WERI-Rb-1 (cell line): ENCODE measurements around the gene RNF175.
"Not testable (repeated sequence)": the region's sequence is repeated elsewhere in the genome, so short reads cannot be mapped to it uniquely, and the experiment has no call there.

Experiments
- DNase-seq: peaks from one replicate; pipeline ENCODE4 v3.0.0-alpha.2; 2020
- H3K27ac ChIP-seq: fragments of 250-450 bp; sonication (Bioruptor Pico); 2 replicates; pipeline ENCODE4 v1.5.1; 2020; ENCODE audit warnings: mild to moderate bottlenecking, moderate library complexity
- H3K27me3 ChIP-seq: fragments of 250-450 bp; sonication (Bioruptor Pico); 2 replicates; pipeline ENCODE4 v1.5.1; 2021; ENCODE audit warnings: mild to moderate bottlenecking, low read depth, moderate library complexity; ENCODE audit not compliant: insufficient read depth, severe bottlenecking
- H3K36me3 ChIP-seq: fragments of 250-450 bp; sonication (Bioruptor Pico); 2 replicates; pipeline ENCODE4 v1.5.1; 2020; ENCODE audit warnings: mild to moderate bottlenecking, moderate library complexity
- H3K4me3 ChIP-seq: 2 replicates; pipeline ENCODE4 v1.5.1; 2011; ENCODE audit warnings: low read depth, mild to moderate bottlenecking, control low read depth, low read length
- H3K9me3 ChIP-seq: fragments of 250-450 bp; sonication (Bioruptor Pico); 2 replicates; pipeline ENCODE4 v1.5.1; 2021; ENCODE audit warnings: mild to moderate bottlenecking, moderate library complexity; ENCODE audit not compliant: severe bottlenecking
- CTCF ChIP-seq: IDR thresholded peaks from 2 replicates; pipeline ENCODE4 v1.5.1; 2011; ENCODE audit warnings: low read depth, mild to moderate bottlenecking, control low read depth, inconsistent platforms, low read length

Gene RNF175

GRCh38 chr4:153669838-153670237 lies 90.0 kb downstream of the RNF175 start:
- no peak for TF ChIP-seq CTCF
- H3K4me3 ChIP-seq: no peak overlapping the region
- H3K36me3 ChIP-seq: no peaks in the 10 kb centered on the region
- no peak overlapping the region for H3K27ac ChIP-seq
- peaks cover 10% of the 10 kb centered on the region for H3K27me3 ChIP-seq
- H3K9me3 ChIP-seq: peaks cover 12% of the 10 kb centered on the region
- no peak for DNase-seq

- Histone ChIP-seq H3K4me3 (no peak overlapping the region), H3K27ac (no peak overlapping the region), H3K9me3 (peaks cover 5% of the 10 kb centered on the region), H3K36me3 (no peaks in the 10 kb centered on the region), H3K27me3 (peaks cover 6% of the 10 kb centered on the region)
- TF ChIP-seq CTCF: no peak
- no peak for DNase-seq
Measured at GRCh38 chr4:153668647-153669046, 91.2 kb downstream of the RNF175 start.

GRCh38 chr4:153666505-153666904 lies 93.3 kb downstream of the RNF175 start:
- not testable (repeated sequence) for H3K27ac ChIP-seq

GRCh38 chr4:153663667-153664066 lies 96.2 kb downstream of the RNF175 start:
- no peak for TF ChIP-seq CTCF
- no peaks in the 10 kb centered on the region for H3K9me3 ChIP-seq
- no peak overlapping the region for H3K27ac ChIP-seq
- H3K27me3 ChIP-seq: peaks cover 8% of the 10 kb centered on the region
- H3K36me3 ChIP-seq: no peaks in the 10 kb centered on the region
- no peak overlapping the region for H3K4me3 ChIP-seq
- DNase-seq: no peak

More at GRCh38 chr4:153666505-153666904, 93.3 kb downstream of the RNF175 start:
- H3K27me3 ChIP-seq, H3K9me3 ChIP-seq, DNase-seq, H3K4me3 ChIP-seq, H3K36me3 ChIP-seq: not testable (repeated sequence)

GRCh38 chr4:153661908-153662307 lies 97.9 kb downstream of the RNF175 start:
- Histone ChIP-seq H3K9me3 (no peaks in the 10 kb centered on the region), H3K4me3 (no peak overlapping the region), H3K27me3 (peaks cover 2% of the 10 kb centered on the region), H3K36me3 (no peaks in the 10 kb centered on the region), H3K27ac (no peak overlapping the region)
- no peak for DNase-seq
- TF ChIP-seq CTCF: no peak

GRCh38 chr4:153661215-153661822 lies 98.5 kb downstream of the RNF175 start:
- H3K36me3 ChIP-seq: no peaks in the 10 kb centered on the region
- H3K4me3 ChIP-seq: no peak overlapping the region
- DNase-seq: no peak
- no peak overlapping the region for H3K27ac ChIP-seq
- TF ChIP-seq CTCF: no peak
- H3K27me3 ChIP-seq: peaks cover 2% of the 10 kb centered on the region
- H3K9me3 ChIP-seq: no peaks in the 10 kb centered on the region
